Inflammatory macrophage (primary cell): ENCODE measurements around the gene TRABD2B.

Experiments
- DNase-seq, 2 donors: peaks; one replicate each; pipeline ENCODE4 v3.0.0-alpha.2; 2020 to 2022
- total RNA-seq, 18 experiments: gene quantifications; one replicate each; lab custom pipeline; 2026; ENCODE audit warnings: mixed read lengths in 6 of 18, inconsistent platforms in 2 of 18; lab: John Stamatoyannopoulos, UW

The TRABD2B gene
- total RNA-seq, result 0 to 0.15 (median 0) reads per million in 18 experiments

DNA sequence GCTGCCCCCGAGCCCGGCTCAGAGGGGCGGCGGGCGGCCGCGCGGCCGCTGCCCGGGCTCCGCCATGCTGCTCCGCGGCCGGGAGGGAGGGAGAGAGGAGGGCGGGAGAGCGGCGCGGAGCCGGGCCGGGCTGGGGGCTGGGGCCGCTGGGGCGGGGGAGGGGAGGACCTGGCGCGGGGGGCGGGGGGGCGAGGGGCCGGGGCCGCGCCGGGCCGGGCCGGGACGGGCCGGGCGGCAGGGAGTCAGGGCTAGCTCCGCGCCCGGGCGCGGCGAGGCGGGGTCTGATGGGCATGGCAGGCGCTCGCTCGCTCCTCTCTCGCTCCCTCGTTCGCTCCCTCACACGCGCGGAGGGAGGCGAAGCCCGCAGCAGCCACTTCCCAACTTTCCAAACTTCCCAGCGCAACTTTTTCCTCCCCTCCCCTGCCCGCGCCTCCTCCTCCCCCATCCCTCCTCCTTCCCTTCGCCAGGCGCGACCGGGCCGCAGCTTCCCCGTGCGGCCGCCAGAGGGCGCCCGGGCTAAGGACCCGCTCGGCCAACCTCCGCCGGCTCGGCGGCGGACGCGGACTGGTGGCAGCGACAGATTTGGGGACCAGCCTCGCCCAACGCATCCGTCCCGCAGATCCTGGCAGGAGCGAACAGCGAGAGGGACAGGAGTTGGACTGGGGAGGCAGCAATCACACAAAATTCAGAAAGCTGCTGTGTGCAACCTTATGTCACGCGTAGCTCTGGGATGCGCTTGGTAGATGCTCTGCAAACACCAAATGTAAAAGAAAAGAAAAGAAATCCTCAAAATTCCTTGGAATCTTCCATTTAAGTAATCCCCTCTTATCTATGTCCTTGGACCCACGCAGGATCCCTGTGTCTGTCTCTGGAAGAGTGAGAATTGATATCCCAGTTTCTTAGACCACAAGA is at the start of gene TRABD2B:
Gene TRABD2B, minus strand, starts transcription at position 97 of the 912 bp plus-strand sequence.
- peak; percentile 62 to 64 for DNase-seq

DNA sequence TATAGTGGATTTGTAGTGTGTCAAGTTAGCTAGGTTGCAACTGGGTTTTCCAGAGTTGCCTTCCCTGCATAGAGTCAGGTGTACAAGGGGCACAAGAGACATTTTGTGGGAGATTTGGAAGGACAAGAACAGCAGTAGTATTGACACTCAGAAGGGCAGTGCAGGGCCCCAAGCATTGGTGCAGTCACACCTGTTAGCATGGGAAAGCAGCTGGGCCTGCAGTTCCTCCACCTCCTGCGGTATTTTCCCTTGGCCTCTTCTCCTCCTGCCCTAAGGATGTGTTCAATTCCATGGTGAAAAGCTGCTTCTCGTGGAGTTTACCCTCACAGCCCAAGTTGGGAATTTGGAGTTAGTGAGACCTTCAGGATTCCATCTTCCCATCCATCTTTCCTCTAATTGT is 47.1 kb upstream of the TRABD2B start:
- DNase-seq, result no peak

DNA sequence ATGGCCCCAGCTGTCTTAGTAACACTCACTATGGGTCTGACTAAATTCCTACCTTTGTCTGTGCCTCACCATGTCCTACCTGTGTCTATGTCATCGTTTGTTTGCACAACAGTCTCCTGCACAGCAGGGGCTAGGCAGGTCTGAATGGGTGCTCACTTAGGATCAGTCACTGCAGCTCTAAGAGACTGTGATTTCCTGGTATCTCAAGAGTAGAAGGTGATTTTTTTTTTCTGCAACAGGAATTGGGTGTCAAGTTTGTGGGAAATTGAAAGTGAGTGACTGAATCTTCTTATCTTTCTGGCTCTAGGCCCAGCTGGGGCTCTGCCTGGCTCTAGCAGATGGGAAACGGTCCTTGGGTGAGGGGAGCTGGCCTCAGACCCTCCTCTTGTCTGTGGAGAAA is 46.4 kb upstream of the TRABD2B start:
- DNase-seq, result no peak

DNA sequence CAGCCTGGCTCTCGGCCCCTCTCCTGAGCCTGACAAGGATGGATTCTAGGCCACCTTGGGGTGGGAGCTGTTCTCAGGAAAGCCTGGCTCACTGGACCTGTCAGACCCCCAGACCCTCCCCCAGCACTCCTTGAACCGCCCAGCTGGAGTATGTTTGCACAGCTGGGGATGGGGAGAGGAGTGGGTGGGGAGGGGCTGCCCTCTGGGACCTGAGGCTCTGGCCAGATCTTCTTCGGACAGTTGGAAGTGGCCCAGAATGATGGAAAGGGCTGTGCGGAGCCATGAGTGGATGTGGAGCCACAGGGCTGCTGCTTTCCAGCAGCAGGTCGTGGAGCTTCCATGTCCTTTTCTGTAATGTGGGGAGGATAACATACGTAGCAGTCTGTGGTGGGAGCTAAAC is 43.0 kb upstream of the TRABD2B start:
- no peak for DNase-seq

DNA sequence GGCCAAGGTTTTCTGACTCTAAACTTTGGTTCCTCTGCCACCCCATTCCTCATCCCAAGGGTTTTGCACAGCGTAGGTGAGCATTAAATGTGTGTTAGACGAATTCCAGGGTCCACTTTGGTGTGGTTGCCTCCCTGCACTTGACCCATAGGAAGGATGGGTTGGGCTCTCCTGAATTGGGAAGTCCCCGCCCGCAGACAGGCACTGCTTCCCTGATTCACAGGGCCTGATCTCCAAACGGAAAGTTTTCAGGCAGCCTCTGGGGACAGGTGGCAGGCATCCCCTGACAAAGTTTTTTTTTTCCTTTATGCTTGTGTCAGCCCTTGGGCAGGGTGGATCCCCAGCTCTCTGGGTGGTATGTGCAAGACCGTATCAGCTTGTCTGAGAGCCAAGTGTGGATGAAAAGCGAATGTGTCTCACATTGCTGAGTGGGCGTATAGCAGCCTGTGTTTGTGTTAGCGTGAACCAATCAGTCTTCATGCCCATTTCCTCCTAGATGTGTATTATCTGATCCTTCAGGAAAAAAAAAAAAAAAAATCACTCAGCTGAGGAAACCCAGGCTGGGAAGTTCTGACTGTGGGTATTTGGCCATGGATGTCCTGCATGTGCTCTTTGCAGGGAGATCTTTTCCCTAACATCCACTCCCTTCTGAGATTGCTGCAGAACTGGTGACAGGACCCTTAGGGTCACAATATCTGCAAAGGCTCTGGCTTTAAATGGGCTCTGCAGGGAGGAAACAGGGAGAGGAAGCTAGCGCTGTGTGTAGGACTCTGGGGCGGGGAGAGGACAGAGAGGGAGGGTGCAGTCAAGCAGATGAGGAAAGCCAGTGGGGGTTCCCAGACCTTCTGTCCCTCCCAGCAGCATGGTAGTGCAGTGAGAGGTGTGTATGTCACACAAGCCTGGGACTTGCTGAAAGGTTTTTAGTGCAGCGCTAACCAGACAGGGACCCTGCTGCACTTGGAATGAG is 42.2 kb upstream of the TRABD2B start:
- peak in 1 of 2 donors; percentile 18 for DNase-seq

DNA sequence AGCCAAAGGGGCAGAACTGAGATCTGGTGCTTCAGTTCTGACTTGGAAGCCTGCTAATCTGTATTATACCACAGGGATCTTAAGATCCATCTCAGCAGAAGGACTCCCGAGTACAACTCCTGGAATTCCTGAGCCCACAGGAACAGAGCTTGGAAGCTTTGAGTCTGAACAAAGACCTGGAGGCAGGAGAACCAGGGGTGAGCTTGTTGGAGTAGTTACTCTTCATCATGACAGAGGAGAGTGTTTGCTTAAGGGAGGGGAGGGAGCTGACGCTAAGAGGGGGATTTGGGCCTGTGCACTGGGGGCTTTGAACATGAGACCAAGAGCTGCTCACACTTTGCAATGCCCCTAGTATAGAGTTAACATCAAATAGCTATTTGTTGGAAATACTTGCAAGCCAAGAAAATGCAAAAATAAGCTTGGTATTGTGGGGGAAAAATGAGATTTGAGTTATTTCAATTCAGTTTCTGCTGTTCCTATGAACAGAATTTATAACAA is 41.1 kb upstream of the TRABD2B start:
- DNase-seq, result no peak

DNA sequence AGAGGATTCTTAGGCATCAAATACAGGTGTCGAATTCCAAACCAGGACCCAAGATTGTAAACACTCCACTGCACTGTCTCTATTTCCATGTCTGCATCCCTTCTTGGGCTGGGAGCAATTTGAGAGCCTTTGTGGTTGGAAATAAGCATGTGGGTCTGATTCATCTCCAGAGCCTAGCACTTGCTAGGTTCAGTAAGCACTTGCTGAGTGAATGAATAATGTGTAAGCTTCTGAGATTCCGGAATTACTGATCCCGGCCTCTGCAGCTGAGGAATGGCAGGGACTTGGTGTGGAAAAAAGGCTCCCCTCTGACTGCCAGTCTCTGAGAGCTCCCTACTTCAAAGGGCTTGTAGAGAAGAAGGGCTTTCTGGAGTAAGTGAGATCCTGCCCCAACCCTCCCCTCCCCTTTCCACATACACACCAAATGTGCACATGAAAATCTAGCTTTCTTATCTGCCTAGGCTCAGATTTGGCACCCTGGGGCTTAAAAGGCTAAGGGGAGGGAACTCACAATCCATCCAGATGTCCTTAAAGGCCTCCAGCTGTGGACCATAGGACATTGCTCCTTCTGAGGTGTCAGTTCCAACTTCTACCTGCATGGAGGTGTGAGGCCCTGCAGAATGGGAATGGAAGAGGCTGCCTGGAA is 39.6 kb upstream of the TRABD2B start:
- DNase-seq, result no peak

DNA sequence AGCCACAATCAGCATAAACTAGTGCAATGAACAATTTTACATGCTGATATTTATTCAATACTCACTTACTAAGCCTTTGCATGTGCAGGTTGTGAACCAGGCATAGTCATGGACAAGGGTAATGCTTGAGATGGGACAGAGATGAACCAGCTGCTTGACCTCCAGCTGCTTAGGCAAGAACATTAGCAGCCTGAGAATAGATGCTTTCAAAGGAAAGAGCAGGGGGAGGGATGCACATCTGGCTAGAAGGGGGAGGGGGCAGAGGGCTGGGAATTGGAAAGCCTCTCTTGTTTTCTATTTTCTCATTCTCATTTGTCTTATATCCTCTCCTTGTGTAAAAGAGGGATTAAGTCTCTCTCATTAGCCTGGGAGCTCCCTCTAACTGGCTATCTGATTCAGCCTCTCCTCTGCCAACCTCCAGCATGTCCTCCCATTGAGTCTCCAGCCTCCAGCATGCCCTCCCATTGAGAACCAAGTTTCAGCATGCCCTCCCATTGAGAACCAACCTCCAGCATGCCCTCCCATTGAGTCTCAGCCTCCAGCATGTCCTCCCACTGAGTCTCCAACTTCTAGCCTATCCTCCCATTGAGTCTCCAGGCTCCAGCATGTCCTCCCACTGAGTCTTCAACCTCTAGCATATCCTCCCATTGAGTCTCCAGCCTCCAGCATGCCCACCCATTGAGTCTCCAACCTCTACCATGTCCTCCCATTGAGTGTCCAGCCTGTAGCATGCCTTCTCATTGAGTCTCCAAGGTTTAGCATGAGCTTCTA is 38.4 kb upstream of the TRABD2B start:
- DNase-seq, result no peak

DNA sequence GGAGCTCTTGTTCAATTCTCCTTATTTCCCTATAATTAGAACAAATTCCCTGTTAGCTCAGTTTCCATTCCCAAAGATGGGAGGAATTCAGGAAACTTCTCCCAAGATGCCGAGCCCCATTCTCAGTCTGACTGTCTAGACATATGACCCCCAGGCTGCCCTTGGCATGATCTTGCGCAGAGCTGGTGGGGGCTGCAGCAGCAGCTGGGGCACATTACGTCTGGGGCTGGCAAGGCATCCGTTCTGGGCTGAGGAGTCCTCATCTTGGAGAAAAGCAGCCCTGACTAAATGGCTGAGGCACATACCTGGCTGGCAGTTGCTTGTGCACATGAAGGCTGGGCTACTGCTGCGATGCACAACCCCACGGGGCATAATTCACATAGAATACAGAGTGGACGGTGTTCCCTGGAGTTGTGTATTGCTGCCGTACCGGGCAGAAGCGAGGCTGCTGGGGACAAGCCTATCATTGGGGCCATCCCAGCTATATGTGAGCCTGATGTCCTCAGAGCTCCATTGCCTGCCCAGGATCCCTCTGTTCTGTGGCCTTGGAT is 36.4 kb upstream of the TRABD2B start:
- DNase-seq, result no peak

DNA sequence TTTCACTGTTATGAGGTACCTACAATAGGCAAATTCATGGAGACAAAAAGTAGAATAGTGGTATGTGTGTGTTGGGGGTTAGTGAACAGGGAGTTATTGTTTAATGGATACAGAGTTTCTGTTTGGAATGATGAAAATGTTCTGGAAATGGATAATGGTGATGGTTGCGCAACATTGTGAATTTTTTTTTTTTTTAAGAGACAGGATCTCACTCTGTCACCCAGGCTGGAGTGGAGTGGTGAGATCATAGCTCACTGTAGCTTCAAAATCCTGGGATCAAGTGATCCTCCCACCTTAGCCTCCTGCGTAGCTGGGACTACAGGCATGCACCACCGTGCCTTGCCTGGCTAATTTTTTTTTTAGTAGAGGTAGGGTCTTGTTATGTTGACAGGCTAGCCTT is 34.5 kb upstream of the TRABD2B start:
- DNase-seq, result no peak

DNA sequence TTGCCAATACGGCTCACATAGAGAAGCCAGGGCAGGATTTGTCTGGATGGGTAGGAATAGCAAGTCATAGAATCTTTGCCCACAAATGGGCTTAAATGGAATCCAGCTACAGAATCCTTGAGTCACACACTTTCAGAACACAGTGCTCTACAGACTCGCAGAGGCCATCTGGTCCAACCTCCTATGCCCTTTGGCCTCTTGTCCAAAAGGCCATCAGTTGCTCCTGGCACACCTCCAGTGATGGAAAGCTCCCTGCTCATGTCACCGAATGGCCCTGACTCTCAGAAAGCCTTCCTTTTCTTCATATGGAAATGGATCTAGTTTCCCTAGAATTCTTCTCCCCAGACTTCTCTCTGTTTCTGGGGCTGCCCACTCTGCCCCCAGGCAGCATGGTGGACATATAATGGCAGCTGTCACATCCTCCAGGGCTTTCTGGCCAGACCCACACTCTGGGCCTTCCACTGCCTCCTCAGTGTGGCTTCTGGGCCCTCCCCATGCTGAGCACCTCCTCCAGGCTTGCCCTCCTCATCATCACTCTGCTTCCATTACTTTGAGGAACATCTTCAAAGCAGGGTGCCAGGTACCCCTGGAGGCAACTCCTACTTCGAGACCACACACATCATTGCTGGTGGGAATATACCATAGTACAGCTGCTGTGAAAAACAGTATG is 33.6 kb upstream of the TRABD2B start:
- DNase-seq, result no peak

DNA sequence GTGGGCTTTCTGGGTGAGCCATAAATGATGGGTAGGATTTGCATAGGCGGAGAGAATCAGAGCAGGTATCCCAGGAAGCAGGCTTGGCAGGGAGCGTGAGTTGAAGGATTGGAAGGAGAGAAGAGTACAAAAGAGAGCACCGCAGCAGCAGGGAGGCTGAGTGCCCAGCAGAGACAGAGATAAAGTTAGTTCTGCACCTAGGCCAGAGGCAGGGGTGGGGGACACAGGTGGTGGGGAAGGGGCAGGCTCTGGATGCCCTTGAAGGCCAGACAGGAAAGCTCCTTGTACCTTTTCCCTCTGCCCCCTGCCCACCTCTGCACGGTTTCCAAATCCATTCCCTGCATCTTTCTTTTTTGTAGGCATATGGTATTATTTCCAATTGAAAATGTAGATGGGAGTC is 33.0 kb upstream of the TRABD2B start:
- DNase-seq, result no peak

DNA sequence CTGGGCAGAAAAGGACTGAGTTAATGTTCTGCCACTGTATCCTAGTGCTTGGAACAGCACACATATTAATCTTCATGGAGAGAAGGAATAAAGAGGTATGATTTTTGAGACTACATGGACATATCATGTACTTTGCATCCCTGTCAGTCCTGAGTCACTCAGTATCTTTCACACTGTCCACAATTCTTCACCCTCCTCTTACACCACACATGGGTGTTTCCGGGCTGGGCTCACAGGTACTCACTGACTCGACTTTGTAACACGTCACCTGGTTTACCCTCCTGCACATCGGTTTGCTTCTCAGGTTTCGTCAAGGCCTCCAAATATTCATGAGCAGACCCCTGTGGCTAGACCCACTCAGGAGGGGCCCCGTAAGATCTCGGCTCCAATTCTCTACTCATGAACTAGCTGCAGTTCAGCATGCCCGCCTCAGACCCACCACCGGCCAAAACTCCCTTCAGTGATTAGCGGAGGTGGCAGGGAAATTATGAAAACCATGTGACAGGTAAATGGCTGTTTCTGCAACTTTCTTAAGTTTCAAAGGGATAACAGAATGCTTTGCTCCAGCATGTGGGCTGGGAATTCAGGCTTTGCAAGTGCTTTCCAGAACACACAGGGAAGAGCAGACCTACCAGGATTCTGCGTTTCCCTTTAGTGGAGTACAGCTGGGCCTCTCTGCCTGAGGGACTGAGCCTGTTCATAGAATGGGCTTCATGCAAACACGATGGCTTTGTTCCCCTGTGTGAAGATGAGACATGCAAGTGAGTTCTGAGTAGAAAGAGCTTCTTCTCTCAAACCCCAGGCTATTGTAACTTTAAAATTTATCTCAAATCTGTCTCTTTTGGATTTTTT is 31.3 kb upstream of the TRABD2B start:
- DNase-seq, result no peak

DNA sequence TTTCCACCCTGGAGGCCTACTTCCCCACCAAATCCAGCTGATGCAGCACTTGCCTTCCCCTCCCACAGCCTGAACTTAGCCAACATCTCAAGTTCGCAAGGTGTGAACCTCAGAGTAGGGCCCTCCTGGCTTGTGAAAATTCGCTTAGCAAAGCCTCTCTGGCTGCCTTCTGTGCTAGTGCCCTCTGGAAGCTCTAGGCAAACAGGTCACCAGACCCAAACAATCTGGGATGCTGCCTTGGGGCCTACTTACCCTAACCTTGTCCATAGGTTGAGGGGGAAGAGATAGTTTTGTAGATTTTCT is 30.3 kb upstream of the TRABD2B start:
- DNase-seq, result no peak

DNA sequence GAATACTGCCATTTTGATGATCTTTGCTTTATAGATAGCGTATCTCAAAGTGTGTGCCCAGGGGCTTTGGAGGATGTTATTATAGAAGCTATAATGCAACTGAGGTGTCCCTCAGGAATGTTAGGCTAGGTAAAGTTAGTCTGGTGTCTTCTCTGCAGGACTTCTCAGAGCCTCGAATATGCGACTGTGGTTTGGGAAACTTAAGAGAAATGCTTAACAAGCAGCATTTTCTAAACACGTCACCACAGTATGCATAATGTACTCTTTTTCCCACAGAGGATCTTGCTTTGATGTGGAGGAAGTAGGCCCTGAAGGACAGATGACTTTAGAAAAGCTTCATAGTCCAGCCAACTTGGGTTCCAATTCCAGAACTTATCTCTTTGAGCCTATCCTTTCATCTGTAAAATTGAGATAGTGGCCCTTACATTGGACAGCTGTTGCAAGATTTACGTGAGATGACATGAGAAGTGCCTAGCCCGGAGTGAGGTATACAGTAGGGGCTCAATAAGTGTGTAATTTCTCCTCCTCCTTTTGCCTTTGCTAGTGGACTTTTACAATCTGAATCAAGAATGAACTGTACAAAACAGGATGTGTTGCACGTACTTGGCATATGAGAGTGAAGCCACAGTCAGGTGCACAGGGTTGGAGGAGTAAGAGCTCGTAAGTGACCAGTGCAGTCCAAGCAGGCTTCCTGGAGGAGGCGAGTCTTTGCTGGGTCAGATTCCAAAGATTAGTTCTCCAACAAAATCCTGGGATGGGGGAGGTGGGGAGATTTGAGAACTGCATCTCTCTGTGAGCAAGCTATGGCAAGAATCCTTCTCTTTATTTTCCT is 29.7 kb upstream of the TRABD2B start:
- no peak for DNase-seq

DNA sequence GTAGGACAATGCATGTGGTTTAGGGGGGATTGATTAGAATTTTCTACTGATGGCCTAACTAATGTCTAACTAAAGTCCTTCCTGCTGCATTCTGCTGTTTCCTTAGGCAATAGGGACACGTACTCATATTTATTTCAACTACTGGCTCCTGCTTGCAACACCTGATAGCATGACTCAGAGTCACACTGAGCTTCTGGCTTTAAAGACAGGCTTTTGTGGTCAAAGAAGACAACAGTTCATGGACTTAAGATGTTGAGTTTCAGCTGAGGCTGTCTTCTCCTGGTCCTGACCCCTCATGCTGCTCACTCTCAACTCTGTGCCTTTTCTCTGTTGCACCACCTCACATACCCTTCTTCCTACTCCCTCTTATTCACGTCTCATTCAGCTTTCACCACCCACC is 29.1 kb upstream of the TRABD2B start:
- peak; percentile 46 to 50 for DNase-seq

DNA sequence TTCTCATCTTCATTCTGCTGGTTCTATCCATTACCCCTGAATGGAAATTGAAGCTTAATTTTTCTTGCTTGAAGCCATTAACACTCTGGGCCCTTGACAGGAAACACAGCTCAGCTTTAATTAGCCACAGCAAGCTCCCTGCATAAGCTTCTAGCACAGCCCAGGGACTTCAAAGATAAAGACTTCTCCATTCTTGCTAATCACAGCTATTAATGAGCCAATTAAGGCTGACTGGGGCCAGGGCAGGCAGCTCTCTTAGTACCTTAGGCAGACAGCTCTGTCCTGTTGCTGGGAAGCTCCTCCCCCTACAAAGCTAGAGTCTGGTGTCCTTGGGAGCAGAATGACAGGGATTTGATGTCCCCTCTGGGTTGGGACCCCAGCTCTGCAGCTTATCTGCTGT is 27.9 kb upstream of the TRABD2B start:
- DNase-seq, result no peak

DNA sequence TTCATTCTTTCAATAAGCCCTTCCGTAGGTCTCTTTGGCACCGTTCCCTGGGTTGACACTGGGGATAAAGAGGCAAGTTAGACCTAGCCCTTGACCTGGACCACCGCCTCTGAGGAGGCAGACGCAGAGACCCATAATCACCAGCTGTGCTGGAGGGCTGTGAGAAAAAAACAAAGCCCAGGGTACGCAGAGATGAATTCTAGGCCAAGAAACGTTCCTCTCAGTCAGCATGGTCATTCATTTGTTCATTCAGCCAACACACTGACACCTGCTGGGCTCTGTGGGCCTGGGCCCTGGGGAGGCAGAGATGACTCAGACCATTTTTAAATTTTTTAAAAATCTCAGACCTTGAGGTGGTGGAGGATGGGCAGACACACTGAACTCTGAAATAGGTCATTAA is 26.3 kb upstream of the TRABD2B start:
- no peak for DNase-seq

DNA sequence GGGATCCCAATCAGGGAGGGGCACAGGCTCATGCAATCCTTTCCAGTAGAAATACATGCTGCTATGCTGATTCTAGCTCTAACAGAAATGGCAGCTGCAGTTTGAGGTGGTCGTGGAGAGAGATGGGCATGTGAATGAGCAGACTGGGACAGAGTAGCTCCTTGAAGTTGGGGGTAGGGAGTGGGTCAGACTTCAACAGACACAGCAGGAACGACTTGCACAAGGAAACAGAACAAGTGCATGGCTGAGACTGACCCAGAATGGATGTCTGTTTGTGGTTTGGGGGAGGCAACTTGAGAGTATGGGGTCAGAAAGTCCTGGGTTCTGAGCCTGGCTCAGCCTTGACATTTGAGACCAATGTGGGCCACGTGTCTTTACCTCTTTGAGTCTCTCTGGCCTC is 25.1 kb upstream of the TRABD2B start:
- DNase-seq, result no peak
